VCaP (cell line): ENCODE results near the gene ATRX.
"Not testable (repeated sequence)": the region's sequence is repeated elsewhere in the genome, so short reads cannot be mapped to it uniquely, and the experiment has no call there.

Experiments used
- H3K27ac ChIP-seq: fragments of 450-650 bp; 2 replicates; pipeline ENCODE4 v1.5.1; 2017
- CTCF ChIP-seq: fragments of 450-650 bp; conservative IDR thresholded peaks from 2 replicates; pipeline ENCODE4 v1.5.1; 2017; ENCODE audit warnings: mild to moderate bottlenecking, moderate library complexity

ATRX gene

GRCh38 chrX:77548751-77549150 is 237.3 kb downstream of the ATRX start:
- no peak for TF ChIP-seq CTCF

GRCh38 chrX:77539778-77540177 is 246.2 kb downstream of the ATRX start:
- H3K27ac ChIP-seq: not testable (repeated sequence)

More at GRCh38 chrX:77548751-77549150, 237.3 kb downstream of the ATRX start:
- H3K27ac ChIP-seq: no peak overlapping the region; the same call in 1 of the 2 replicates

GRCh38 chrX:77531261-77531660 is 254.8 kb downstream of the ATRX start:
- not testable (repeated sequence) for H3K27ac ChIP-seq

- no peak overlapping the region for H3K27ac ChIP-seq
- no peak for TF ChIP-seq CTCF
Measured at GRCh38 chrX:77528034-77528433, 258.0 kb downstream of the ATRX start.

- no peak for TF ChIP-seq CTCF
- H3K27ac ChIP-seq: no peak overlapping the region
Measured at GRCh38 chrX:77527233-77528001, 258.6 kb downstream of the ATRX start.

- H3K27ac ChIP-seq: no peak overlapping the region
- TF ChIP-seq CTCF: no peak
Measured at GRCh38 chrX:77519765-77520164, 266.3 kb downstream of the ATRX start.

GRCh38 chrX:77514177-77514576 is 271.8 kb downstream of the ATRX start:
- TF ChIP-seq CTCF: no peak
- H3K27ac ChIP-seq: no peak overlapping the region

GRCh38 chrX:77510007-77510406 is 276.0 kb downstream of the ATRX start:
- no peak for TF ChIP-seq CTCF
- no peak overlapping the region for H3K27ac ChIP-seq
